LHCN-M2 (cell line): Measurements from ENCODE around the gene MEGF9. TPM values are rescaled to one million over a fixed set of nuclear protein-coding genes. Genes with fewer than 3 reads are reported as not detected.

Experiments
- DNase-seq: peaks from one replicate; pipeline ENCODE4 v3.0.0-alpha.2; 2012; ENCODE audit warnings: low read depth
- total RNA-seq: library from RNA; depleted of rRNA; stranded (reverse); fragments of >200 nt; gene quantifications from 2 replicates; pipeline ENCODE4 v1.2.3, GENCODE V29; 2014

MEGF9 gene
- total RNA-seq, 1 experiment from 2014 or later = 9.4 TPM

GRCh38 chr9:120626512-120626911 is 87.8 kb downstream of the MEGF9 start:
- DNase-seq = no peak

GRCh38 chr9:120625222-120625621 is 89.0 kb downstream of the MEGF9 start:
- DNase-seq = peak; percentile 25

GRCh38 chr9:120622790-120623189 is 91.5 kb downstream of the MEGF9 start:
- DNase-seq = no peak

GRCh38 chr9:120621941-120622340 is 92.3 kb downstream of the MEGF9 start:
- no peak for DNase-seq

GRCh38 chr9:120619751-120620655 is 94.3 kb downstream of the MEGF9 start:
- DNase-seq = peak; percentile 58

- DNase-seq = peak; percentile 5
These were observed 97.0 kb downstream of the MEGF9 start for GRCh38 chr9:120616966-120617935.

GRCh38 chr9:120612218-120612617 is 102.1 kb downstream of the MEGF9 start:
- DNase-seq = peak; percentile 13

- no peak for DNase-seq
These were observed 102.6 kb downstream of the MEGF9 start for GRCh38 chr9:120611690-120612068.

GRCh38 chr9:120610975-120611689 is 103.1 kb downstream of the MEGF9 start:
- DNase-seq = peak; percentile 36

GRCh38 chr9:120609636-120610035 is 104.6 kb downstream of the MEGF9 start:
- peak; percentile 35 for DNase-seq

GRCh38 chr9:120608421-120608820 is 105.8 kb downstream of the MEGF9 start:
- no peak for DNase-seq

GRCh38 chr9:120603591-120603990 is 110.7 kb downstream of the MEGF9 start:
- no peak for DNase-seq

- no peak for DNase-seq
These were observed 111.3 kb downstream of the MEGF9 start for GRCh38 chr9:120603010-120603409.

GRCh38 chr9:120593955-120594277 is 120.4 kb downstream of the MEGF9 start:
- DNase-seq = no peak

- DNase-seq = no peak
These were observed 120.9 kb downstream of the MEGF9 start for GRCh38 chr9:120593250-120593954.

GRCh38 chr9:120592210-120592609 is 122.1 kb downstream of the MEGF9 start:
- no peak for DNase-seq

GRCh38 chr9:120587328-120587727 is 126.9 kb downstream of the MEGF9 start:
- DNase-seq = no peak

- peak; percentile 99 for DNase-seq
These were observed 130.3 kb downstream of the MEGF9 start for GRCh38 chr9:120583958-120584369.

- peak; percentile 98 for DNase-seq
These were observed 134.0 kb downstream of the MEGF9 start, which contains the start of gene CDK5RAP2 for GRCh38 chr9:120580051-120580896. CDK5RAP2 (minus strand) TSS chr9:120580167; CDS start chr9:120579978, 189 bp downstream.
